Stomach (tissue), 9 donors: Measurements from ENCODE around the gene CENPL. TPM values are rescaled to one million over a fixed set of nuclear protein-coding genes. Genes with fewer than 3 reads are reported as not detected.
"Not testable (repeated sequence)": the region's sequence is repeated elsewhere in the genome, so short reads cannot be mapped to it uniquely, and the experiment has no call there.

Source experiments
- DNase-seq, 2 donors: peaks; one replicate each; pipeline versions ENCODE4 v3.0.0 to v3.0.0-alpha.2; 2013 to 2019
- H3K27ac ChIP-seq, 5 donors: fragments of 200-600 bp in 4 of 5; sonication (generic) in 4 of 5; one replicate each; pipeline ENCODE4 v1.5.1; 2013 to 2019; ENCODE audit warnings: mild to moderate bottlenecking in 1 of 5, moderate library complexity in 1 of 5
- H3K27me3 ChIP-seq, 3 donors: fragments of 200-600 bp; sonication (generic); one replicate each; pipeline ENCODE4 v1.5.1; 2017 to 2019; ENCODE audit warnings: mixed run types in 1 of 3
- H3K36me3 ChIP-seq, 4 donors: fragments of 200-600 bp; sonication (generic); 1 replicate in 3 of 4; 2 replicates in 1 of 4; pipeline ENCODE4 v1.5.1; 2016 to 2019
- H3K4me1 ChIP-seq, 4 donors: fragments of 200-600 bp; sonication (generic); one replicate each; pipeline ENCODE4 v1.5.1; 2016 to 2019
- H3K4me3 ChIP-seq, 4 donors: fragments of 200-600 bp; sonication (generic) in 3 of 4; one replicate each; pipeline ENCODE4 v1.5.1; 2016 to 2019; ENCODE audit warnings: mild to moderate bottlenecking in 1 of 4
- H3K9me3 ChIP-seq, 4 donors: fragments of 200-600 bp; sonication (generic); one replicate each; pipeline ENCODE4 v1.5.1; 2016 to 2019
- EP300 ChIP-seq: sonication (generic); formaldehyde crosslinking; IDR thresholded peaks from one replicate; pipeline ENCODE4 v1.6.1; 2017; ENCODE audit warnings: antibody characterized with exemption
- POLR2A ChIP-seq, 4 donors: fragments of 450-650 bp; IDR thresholded peaks; one replicate each; pipeline ENCODE4 v1.6.1; 2016; ENCODE audit warnings: antibody characterized with exemption in 4 of 4, control low read depth in 2 of 4, mild to moderate bottlenecking in 1 of 4, moderate library complexity in 1 of 4
- POLR2AphosphoS5 ChIP-seq, 3 donors: sonication (generic); formaldehyde crosslinking; IDR thresholded peaks; one replicate each; pipeline ENCODE4 v1.6.1; 2016; ENCODE audit warnings: antibody characterized with exemption in 3 of 3
- WGBS, 5 donors: extraction: QIAGEN DNeasy Blood & Tissue Kit in 3 of 5; methylation state at CpG; one replicate each; pipeline versions ENCODE4 v1.1.5 to v1.1.7; 2013 to 2018; 5-methylcytosine and 5-hydroxymethylcytosine counted together
- intact Hi-C: fragments of 100-400 bp; cut with DNase I; formaldehyde crosslinking; loops from one replicate; pipeline ENCODE4 v1.15.1; 2023; ENCODE audit warnings: low total_unique reads
- polyA plus RNA-seq, 3 donors: library from polyadenylated mRNA; stranded (reverse); fragments of 200-250 nt; gene quantifications; one replicate each; pipeline ENCODE4 v1.2.3, GENCODE V29; 2013
- total RNA-seq, 5 donors: library from RNA; depleted of rRNA; stranded (reverse); fragments of >200 nt; gene quantifications; one replicate each; pipeline versions ENCODE4 v1.1.0 to v1.2.3, GENCODE V29; 2014 to 2016
- TF ChIP-seq, protein P1 (sequence below), 7 experiments: fragments of 450-650 bp in 4 of 7; fragments of 200-600 bp in 3 of 7; sonication (generic) in 3 of 7; IDR thresholded peaks; one replicate each; pipeline ENCODE4 v1.5.1; 2016 to 2019; ENCODE audit warnings: antibody characterized with exemption in 7 of 7, control low read depth in 2 of 7, mild to moderate bottlenecking in 1 of 7
- donor health status: healthy with polysubstance abuse.
- donor health status: Bipolar disorder and iron deficiency.
- donor health status: healthy.

Gene CENPL
- total and polyA plus RNA-seq, 8 donors = 0.45 to 14.1 (median 3.3) TPM

GRCh38 chr1:173823781-173824314 is 835 bp downstream of the CENPL start:
- Histone ChIP-seq H3K27me3 (no peaks in the 10 kb centered on the region), H3K9me3 (no peaks in the 10 kb centered on the region), H3K4me3 (peak overlapping the region; percentile 63 to 91 (median 74)), H3K4me1 (peaks cover 9 to 60% (median 35%) of the 10 kb centered on the region in 4 donors), H3K36me3 (peaks cover 0 to 4% (median 2%) of the 10 kb centered on the region in 4 donors), H3K27ac (peak overlapping the region; percentile 89 to 98 (median 95))
- intact Hi-C loops = loop anchor here (10.0 kb wide), 1 partner anchor 399 kb away; no protein-coding TSS in a partner anchor
- WGBS, 5 donors = 0 to 1% (median 0%) methylated on average over 21 to 25 of the region's 25 CpGs
- no peak for DNase-seq
- TF ChIP-seq POLR2A (IDR thresholded peaks at IDR 0.05) (no peak), EP300 (no peak)

- Histone ChIP-seq H3K9me3 (no peaks in the 10 kb centered on the region), H3K27me3 (no peaks in the 10 kb centered on the region), H3K4me1 (peaks cover 9 to 44% (median 26%) of the 10 kb centered on the region in 4 donors), H3K36me3 (peaks cover 0 to 14% (median 8%) of the 10 kb centered on the region in 4 donors), H3K27ac (no peak overlapping the region), H3K4me3 (no peak overlapping the region)
- intact Hi-C loops = loop anchor here (10.0 kb wide), 1 partner anchor 397 kb away; no protein-coding TSS in a partner anchor
- no peak for DNase-seq
- 93 to 97% (median 95%) methylated on average over 4 of the region's 4 CpGs for WGBS, 5 donors
- TF ChIP-seq, protein P1, sequence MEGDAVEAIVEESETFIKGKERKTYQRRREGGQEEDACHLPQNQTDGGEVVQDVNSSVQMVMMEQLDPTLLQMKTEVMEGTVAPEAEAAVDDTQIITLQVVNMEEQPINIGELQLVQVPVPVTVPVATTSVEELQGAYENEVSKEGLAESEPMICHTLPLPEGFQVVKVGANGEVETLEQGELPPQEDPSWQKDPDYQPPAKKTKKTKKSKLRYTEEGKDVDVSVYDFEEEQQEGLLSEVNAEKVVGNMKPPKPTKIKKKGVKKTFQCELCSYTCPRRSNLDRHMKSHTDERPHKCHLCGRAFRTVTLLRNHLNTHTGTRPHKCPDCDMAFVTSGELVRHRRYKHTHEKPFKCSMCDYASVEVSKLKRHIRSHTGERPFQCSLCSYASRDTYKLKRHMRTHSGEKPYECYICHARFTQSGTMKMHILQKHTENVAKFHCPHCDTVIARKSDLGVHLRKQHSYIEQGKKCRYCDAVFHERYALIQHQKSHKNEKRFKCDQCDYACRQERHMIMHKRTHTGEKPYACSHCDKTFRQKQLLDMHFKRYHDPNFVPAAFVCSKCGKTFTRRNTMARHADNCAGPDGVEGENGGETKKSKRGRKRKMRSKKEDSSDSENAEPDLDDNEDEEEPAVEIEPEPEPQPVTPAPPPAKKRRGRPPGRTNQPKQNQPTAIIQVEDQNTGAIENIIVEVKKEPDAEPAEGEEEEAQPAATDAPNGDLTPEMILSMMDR (IDR thresholded peaks at IDR 0.05) = no peak
- TF ChIP-seq POLR2AphosphoS5 (IDR thresholded peaks at IDR 0.05) (no peak), POLR2A (IDR thresholded peaks at IDR 0.05) (no peak), EP300 (no peak)
Observed at GRCh38 chr1:173821680-173822079, 3.0 kb downstream of the CENPL start.

- TF ChIP-seq POLR2AphosphoS5 (IDR thresholded peaks at IDR 0.05) (no peak), POLR2A (IDR thresholded peaks at IDR 0.05) (no peak), EP300 (no peak)
- TF ChIP-seq, protein P1 (IDR thresholded peaks at IDR 0.05) = no peak
- WGBS, 5 donors = 48 to 68% (median 62%) methylated on average over 1 of the region's 1 CpG
- Histone ChIP-seq H3K4me1 (peaks cover 5 to 22% (median 10%) of the 10 kb centered on the region in 4 donors), H3K36me3 (peaks cover 0 to 14% (median 8%) of the 10 kb centered on the region in 4 donors), H3K4me3 (no peak overlapping the region), H3K27ac (no peak overlapping the region), H3K27me3 (no peaks in the 10 kb centered on the region), H3K9me3 (no peaks in the 10 kb centered on the region)
- no peak for DNase-seq
- intact Hi-C loops = no loop called here
Observed at GRCh38 chr1:173818459-173818858, 6.2 kb downstream of the CENPL start.

- H3K4me3 ChIP-seq, H3K27me3 ChIP-seq, H3K4me1 ChIP-seq, DNase-seq, H3K9me3 ChIP-seq, intact Hi-C loops, H3K27ac ChIP-seq: not testable (repeated sequence)
- H3K36me3 ChIP-seq = peaks cover 8 to 35% (median 26%) of the 10 kb centered on the region in 4 donors
- WGBS, 5 donors = 93 to 97% (median 96%) methylated on average over 5 of the region's 5 CpGs
Observed at GRCh38 chr1:173813654-173814053, 11.0 kb downstream of the CENPL start.

DNA sequence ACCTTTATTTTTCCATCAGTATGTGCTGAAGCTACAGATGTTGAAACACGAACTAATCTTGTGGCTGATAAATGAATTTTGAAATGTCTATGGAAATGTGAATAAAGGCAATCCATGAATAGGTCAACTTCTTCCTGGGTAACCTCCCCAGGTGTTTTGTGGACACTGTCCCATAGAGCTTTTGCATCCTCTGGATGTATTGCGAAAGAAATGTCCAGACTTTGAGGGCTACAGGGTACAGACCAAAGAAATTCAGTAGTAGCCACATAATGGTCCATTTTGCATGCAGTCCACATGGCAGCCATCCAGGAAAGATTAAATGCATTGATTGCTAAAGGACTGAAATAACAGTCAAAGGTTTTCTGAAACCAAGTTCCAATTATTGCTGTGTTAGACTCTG is 21.7 kb downstream of the CENPL start:
- WGBS, 5 donors = 79 to 91% (median 83%) methylated on average over 2 of the region's 2 CpGs

GRCh38 chr1:173799995-173800394 is 24.7 kb downstream of the CENPL start:
- DNase-seq, H3K9me3 ChIP-seq, H3K4me3 ChIP-seq, H3K4me1 ChIP-seq, intact Hi-C loops, H3K27ac ChIP-seq, H3K27me3 ChIP-seq: not testable (repeated sequence)
- WGBS, 5 donors = 91 to 100% (median 100%) methylated on average over 1 of the region's 1 CpG
- H3K36me3 ChIP-seq = peaks cover 10 to 29% (median 12%) of the 10 kb centered on the region in 4 donors

More for the DNA sequence above, 21.7 kb downstream of the CENPL start:
- Histone ChIP-seq H3K4me1 (no peaks in the 10 kb centered on the region), H3K4me3 (no peak overlapping the region), H3K9me3 (no peaks in the 10 kb centered on the region), H3K36me3 (peaks cover 19 to 54% (median 34%) of the 10 kb centered on the region in 4 donors), H3K27ac (no peak overlapping the region), H3K27me3 (no peaks in the 10 kb centered on the region)
- intact Hi-C loops = no loop called here
- TF ChIP-seq POLR2A (IDR thresholded peaks at IDR 0.05) = no peak
- TF ChIP-seq POLR2AphosphoS5 (IDR thresholded peaks at IDR 0.05) = no peak
- no peak for DNase-seq
